Cardiac fibroblast (primary cell): ENCODE results near the gene SCAF1.
A peak's percentile ranks its signal among the peaks of the same experiment; 100 is the strongest.

Source experiments
- DNase-seq, 2 donors: peaks; one replicate each; pipeline versions ENCODE4 v3.0.0 to v3.0.0-alpha.2; 2010; ENCODE audit warnings: low read depth in 2 of 2
- H3K4me3 ChIP-seq, 2 donors: replicated peaks in 1 of 2; 1 replicate in 1 of 2; 2 replicates in 1 of 2; pipeline ENCODE4 v1.5.1; 2011; ENCODE audit warnings: low read depth in 2 of 2, low read length in 2 of 2, mild to moderate bottlenecking in 2 of 2, moderate library complexity in 1 of 2
- TF ChIP-seq, protein P1 (sequence below): IDR thresholded peaks from one replicate; pipeline ENCODE4 v1.5.1; 2011; ENCODE audit warnings: low read depth, mild to moderate bottlenecking, low read length, inconsistent platforms

The SCAF1 gene

DNA sequence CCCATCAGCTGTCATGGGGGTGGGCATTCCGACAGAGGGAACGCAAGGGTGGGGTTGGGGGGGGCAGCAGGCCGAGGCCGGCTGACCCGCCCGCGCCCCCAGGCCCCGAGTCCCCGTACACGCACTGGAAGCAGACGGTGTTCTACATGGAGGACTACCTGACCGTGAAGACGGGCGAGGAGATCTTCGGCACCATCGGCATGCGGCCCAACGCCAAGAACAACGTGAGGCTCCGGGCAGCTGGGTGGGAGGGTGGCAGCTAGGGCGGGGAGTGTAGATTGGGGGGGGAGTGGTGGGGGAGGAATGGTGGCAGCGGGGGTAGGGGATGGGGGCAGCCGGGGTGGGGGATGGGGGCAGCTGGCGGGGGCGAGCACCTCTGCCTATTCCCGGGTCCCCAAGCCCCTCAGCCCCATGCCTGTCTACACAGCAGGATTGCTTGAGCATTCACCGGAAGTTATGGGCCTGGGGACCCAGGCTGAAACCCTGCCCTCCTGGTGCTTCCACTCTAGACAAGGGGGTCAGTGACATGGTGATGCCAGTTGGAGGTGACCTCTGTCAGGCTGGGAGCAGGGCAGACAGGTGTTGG lies 44.6 kb downstream of the SCAF1 start:
- DNase-seq = no peak
- H3K4me3 ChIP-seq = no peak overlapping the region
- TF ChIP-seq, protein P1, sequence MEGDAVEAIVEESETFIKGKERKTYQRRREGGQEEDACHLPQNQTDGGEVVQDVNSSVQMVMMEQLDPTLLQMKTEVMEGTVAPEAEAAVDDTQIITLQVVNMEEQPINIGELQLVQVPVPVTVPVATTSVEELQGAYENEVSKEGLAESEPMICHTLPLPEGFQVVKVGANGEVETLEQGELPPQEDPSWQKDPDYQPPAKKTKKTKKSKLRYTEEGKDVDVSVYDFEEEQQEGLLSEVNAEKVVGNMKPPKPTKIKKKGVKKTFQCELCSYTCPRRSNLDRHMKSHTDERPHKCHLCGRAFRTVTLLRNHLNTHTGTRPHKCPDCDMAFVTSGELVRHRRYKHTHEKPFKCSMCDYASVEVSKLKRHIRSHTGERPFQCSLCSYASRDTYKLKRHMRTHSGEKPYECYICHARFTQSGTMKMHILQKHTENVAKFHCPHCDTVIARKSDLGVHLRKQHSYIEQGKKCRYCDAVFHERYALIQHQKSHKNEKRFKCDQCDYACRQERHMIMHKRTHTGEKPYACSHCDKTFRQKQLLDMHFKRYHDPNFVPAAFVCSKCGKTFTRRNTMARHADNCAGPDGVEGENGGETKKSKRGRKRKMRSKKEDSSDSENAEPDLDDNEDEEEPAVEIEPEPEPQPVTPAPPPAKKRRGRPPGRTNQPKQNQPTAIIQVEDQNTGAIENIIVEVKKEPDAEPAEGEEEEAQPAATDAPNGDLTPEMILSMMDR = no peak

DNA sequence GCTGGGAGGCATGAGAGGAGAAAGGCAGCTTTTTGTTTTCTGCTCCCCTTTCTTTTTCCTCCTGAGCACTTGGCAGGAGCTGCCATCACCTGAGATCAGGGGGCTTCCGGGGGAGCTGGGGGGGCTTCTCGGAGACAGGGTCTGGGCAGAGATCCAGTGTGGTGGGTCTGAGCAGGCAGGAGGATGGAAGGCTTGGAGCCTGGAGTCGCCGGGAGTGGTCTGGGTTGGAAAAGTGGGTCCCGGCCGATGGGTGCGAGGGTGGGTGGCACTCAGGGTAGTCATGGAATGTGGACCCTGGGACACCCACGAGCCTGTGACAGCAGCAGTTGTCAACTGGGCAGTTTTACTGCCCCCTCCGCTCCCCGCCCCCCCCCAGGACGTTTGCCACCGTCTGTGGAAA lies 45.1 kb downstream of the SCAF1 start:
- no peak for DNase-seq

DNA sequence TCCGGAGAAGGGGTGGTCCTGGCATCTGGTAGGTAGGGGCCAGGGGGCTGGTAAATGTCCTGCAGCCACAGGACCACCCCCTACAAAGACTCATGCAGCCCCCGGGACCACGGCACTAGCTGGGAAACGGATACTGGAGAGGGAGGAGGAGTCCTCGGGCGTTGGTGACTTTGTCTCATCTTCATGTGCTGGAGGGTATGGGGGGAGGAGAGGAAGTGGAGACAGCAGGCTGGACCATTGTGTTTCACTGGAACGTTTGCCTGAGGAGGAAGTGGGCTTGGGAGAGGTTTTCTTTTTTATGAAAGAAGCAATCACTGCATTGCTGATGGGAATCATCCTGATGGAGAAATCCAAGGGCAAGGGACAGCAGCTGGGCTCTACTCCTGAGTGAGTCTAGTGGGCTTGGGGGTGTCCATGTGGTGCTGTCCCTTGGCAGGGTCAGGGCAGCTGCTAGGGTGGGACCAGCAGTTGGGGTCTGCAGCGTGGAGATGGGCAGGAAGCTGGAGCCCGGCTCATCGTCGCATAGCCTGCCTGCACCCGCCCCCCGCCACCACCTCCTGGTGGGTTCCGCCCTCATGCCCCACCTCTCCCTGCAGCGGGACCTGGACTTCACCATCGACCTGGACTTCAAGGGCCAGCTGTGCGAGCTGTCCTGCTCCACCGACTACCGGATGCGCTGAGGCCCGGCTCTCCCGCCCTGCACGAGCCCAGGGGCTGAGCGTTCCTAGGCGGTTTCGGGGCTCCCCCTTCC lies 45.7 kb downstream of the SCAF1 start:
- no peak overlapping the region for H3K4me3 ChIP-seq
- TF ChIP-seq, protein P1 = no peak
- DNase-seq = peak in 1 of 2 donors; percentile 51

More for the DNA sequence above, 45.1 kb downstream of the SCAF1 start:
- TF ChIP-seq, protein P1 = no peak
- no peak overlapping the region for H3K4me3 ChIP-seq

DNA sequence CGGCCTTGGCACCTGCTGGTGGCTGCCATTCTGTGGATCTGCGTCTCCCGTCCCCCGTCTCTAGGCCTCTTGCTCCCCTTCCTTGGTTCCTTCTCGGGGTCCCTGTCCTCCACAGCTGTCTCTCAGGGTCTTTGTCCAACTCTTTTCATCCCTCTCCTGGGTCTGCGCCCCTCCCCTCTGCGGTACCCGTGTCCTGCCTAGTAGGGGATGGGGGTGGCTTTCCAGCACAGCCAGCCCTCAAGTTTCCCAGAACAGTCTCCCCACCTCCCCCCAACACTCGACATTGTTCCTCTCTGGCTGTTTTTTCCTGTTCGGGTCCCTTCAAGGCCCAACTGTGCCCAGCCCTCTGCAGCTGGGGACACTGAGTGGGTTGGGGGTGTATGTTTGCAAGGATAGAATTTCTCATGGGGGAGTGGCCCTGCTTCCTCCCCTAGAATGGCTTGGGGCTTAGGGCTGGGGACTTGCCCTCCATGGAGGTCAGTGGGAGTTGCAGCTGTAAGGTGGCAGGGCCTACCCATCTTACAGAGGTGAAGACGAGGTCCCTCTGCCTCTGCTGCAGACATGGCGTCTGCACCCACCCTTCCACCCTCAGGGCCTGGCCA lies 46.6 kb downstream of the SCAF1 start:
- DNase-seq = no peak
- no peak overlapping the region for H3K4me3 ChIP-seq
- TF ChIP-seq, protein P1 = no peak

DNA sequence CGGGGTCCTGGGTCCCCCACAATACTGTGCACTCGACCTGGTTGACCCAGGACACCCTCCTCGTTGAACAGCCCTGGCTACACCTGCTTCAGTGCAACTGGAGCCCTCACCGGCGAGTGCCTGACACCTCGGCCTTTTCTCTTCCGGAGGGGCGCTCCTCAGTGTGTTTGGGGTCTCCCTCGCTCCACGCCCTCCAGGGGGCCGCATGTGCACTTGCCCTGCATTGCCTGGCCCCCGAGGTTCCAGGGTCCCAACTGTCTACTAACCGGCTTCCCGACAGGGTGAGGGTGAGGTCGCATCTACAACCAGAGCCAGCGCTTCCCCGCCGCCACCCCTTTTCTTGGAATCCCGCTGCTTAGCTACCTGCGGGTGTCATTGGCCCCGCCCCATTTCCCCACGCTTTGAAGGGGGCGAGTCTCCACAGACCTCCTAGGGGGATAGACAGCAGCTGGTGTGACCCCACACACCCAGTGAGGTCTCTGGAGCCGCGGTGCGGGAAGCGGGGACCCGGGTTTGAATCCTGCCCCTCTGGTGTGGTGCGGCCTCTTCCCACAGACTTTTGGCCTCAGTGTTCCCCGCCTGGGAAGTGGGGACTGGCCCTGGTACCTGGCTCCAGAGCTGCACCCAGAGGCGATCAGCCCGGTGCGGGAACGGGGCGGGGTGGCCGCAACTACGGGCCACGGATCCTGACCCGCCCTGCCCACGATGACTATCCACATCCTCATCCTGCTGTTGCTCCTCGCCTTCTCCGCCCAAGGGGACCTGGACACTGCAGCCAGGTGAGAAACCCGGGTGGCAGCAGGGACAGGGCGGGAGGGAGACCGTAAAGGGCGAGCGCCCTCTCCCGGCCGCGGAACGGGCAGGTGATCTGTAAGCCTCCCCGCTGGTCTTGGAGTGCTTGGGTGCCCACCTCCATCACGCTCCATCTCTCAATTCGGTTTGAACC lies 47.4 kb downstream of the SCAF1 start, which contains the start of gene ADM5:
Gene ADM5, plus strand, starts transcription at position 462 of the 946 bp plus-strand sequence. Its CDS starts 244 bp downstream, at position 706.
- TF ChIP-seq, protein P1 = peak; percentile 50
- no peak for DNase-seq
- H3K4me3 ChIP-seq = peak within 1 kb of the TSS; percentile 47 to 53

DNA sequence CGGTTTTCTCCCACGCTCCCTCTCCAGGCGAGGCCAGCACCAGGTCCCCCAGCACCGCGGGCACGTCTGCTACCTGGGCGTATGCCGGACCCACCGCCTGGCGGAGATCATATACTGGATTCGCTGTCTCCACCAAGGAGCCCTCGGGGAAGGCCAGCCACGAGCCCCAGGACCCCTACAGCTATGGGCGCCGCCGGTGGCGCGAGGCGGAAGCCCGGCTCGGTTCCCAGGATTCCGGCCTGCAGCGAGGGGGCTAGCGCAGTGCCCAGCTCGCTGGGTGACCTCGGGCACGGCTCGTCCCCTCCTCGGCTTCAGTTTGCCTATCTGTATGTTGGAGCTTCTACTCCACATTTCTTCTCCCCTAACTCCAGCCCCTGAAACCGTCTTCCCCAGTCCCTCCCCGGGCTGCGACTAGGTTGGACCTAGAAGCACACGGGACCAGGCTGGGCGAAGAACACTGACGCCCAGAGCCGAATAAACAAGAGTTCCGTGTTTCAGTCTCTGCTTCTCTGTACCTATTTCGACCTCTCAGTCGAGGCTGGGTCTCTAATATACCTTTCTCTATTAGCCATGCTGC lies 48.2 kb downstream of the SCAF1 start:
- TF ChIP-seq, protein P1 = no peak
- H3K4me3 ChIP-seq = peak overlapping the region; percentile 47 to 53
- no peak for DNase-seq
